ENCODE results near the gene ZNF579.
"Not testable (repeated sequence)": the region's sequence is repeated elsewhere in the genome, so short reads cannot be mapped to it uniquely, and the experiment has no call there.

- TF ChIP-seq, protein P1, sequence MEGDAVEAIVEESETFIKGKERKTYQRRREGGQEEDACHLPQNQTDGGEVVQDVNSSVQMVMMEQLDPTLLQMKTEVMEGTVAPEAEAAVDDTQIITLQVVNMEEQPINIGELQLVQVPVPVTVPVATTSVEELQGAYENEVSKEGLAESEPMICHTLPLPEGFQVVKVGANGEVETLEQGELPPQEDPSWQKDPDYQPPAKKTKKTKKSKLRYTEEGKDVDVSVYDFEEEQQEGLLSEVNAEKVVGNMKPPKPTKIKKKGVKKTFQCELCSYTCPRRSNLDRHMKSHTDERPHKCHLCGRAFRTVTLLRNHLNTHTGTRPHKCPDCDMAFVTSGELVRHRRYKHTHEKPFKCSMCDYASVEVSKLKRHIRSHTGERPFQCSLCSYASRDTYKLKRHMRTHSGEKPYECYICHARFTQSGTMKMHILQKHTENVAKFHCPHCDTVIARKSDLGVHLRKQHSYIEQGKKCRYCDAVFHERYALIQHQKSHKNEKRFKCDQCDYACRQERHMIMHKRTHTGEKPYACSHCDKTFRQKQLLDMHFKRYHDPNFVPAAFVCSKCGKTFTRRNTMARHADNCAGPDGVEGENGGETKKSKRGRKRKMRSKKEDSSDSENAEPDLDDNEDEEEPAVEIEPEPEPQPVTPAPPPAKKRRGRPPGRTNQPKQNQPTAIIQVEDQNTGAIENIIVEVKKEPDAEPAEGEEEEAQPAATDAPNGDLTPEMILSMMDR (IDR thresholded peaks at IDR 0.05; ENCODE audit: low read depth, low read length, poor library complexity, severe bottlenecking): not testable (repeated sequence)
- TF ChIP-seq EZH2phosphoT487 (IDR thresholded peaks at IDR 0.05; ENCODE audit: borderline replicate concordance, low read length): not testable (repeated sequence)
Measured at GRCh38 chr19:55569477-55569876, 11.2 kb downstream of the ZNF579 start.
